Measurements from ENCODE around the gene CGA.

DNA sequence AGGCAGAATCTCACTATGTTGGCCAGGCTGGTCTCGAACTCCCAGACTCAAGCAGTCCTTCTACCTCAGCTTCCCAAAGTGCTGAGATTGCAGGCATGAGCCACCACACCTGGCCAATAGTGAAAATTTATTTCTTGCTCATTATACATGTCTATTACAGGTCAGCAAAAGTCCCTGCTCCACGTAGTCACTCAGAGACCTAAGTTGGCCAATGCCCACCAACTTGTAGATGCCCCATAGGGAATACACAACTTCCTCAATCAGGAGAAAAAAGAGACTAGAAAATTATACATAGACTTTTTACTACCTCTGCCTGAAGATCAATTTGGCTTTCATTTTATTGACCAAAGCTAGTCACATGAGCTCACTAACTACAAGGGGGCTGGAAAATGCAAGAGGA, 22.0 kb upstream of the CGA start:
- TF ChIP-seq, protein P1, sequence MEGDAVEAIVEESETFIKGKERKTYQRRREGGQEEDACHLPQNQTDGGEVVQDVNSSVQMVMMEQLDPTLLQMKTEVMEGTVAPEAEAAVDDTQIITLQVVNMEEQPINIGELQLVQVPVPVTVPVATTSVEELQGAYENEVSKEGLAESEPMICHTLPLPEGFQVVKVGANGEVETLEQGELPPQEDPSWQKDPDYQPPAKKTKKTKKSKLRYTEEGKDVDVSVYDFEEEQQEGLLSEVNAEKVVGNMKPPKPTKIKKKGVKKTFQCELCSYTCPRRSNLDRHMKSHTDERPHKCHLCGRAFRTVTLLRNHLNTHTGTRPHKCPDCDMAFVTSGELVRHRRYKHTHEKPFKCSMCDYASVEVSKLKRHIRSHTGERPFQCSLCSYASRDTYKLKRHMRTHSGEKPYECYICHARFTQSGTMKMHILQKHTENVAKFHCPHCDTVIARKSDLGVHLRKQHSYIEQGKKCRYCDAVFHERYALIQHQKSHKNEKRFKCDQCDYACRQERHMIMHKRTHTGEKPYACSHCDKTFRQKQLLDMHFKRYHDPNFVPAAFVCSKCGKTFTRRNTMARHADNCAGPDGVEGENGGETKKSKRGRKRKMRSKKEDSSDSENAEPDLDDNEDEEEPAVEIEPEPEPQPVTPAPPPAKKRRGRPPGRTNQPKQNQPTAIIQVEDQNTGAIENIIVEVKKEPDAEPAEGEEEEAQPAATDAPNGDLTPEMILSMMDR (IDR thresholded peaks at IDR 0.05), result no peak
- no peak for TF ChIP-seq POLR2A (IDR thresholded peaks at IDR 0.05)
- TF ChIP-seq POLR2AphosphoS5 (IDR thresholded peaks at IDR 0.05; ENCODE audit: insufficient read depth in 1 of 2, low read depth in 1 of 2), result no peak
